ENCODE measurements around the gene CFAP74. TPM values are rescaled to one million over a fixed set of nuclear protein-coding genes. Genes with fewer than 3 reads are reported as not detected.

Gene CFAP74
- total and polyA plus RNA-seq, 2 of the 4 experiments (the other 2 are of a cell fraction), result not detected

GRCh38 chr1:2053217-2053616, 49.6 kb upstream of the CFAP74 start:
- no peaks in the 10 kb centered on the region for H3K36me3 ChIP-seq (ENCODE audit: control insufficient read depth, insufficient read depth, low read length)
- no peak for ATAC-seq (ENCODE audit: low read depth)
- H2BK20ac ChIP-seq (ENCODE audit: low read depth, low read length), result no peak overlapping the region
- CTCF ChIA-PET, result interaction anchor here (1.5 kb wide), 1 partner anchor 8 kb away, joined by 4 read pairs; no protein-coding TSS in a partner anchor
- in situ Hi-C loops (cut with MboI; ENCODE audit: low sequenced_read_pairs), result no loop called here
- no peak overlapping the region for H3K9ac ChIP-seq (ENCODE audit: low read depth, low read length)
- intact Hi-C loops (cut with micrococcal nuclease), result no loop called here
- no peak overlapping the region for H2AK5ac ChIP-seq (ENCODE audit: low read depth, low read length)
- no peak overlapping the region for H3K4me3 ChIP-seq (ENCODE audit: insufficient read depth, low read depth, low read length)
- no peaks in the 10 kb centered on the region for H4K20me1 ChIP-seq (ENCODE audit: insufficient read depth, low read length)
- H2BK5ac ChIP-seq (ENCODE audit: low read depth, low read length, poor library complexity, severe bottlenecking), result no peak overlapping the region
- H2AK9ac ChIP-seq (replicated peaks; ENCODE audit: low read depth, low read length, poor library complexity), result no peak overlapping the region
- no peak overlapping the region for H2BK15ac ChIP-seq (ENCODE audit: low read depth, low read length)
- dilution Hi-C loops (cut with HindIII; ENCODE audit: low sequenced_read_pairs, unreplicated experiment), result no loop called here
- no peak overlapping the region for H3K4me2 ChIP-seq (ENCODE audit: low read depth, low read length)
- H3K18ac ChIP-seq (ENCODE audit: low read depth, low read length), result no peak overlapping the region
- WGBS, 2 experiments (ENCODE audit: extremely low coverage in 2 of 2, insufficient read length in 1 of 2), result 66% methylated on average over 5 of the region's 17 CpGs; no CpG with 5 or more reads in 1 of the 2 experiments
- DNase-seq, result no peak
- H4K8ac ChIP-seq (ENCODE audit: low read depth in 2 of 2, low read length in 2 of 2), result no peak overlapping the region
- peaks cover 44% of the 10 kb centered on the region for H3K27me3 ChIP-seq (ENCODE audit: control insufficient read depth, insufficient read depth, low read length)
- no peak overlapping the region for H3K4ac ChIP-seq (ENCODE audit: low read depth, low read length)
- H2AFZ ChIP-seq (replicated peaks; ENCODE audit: low read length, poor library complexity), result no peak overlapping the region
- H3K23ac ChIP-seq (ENCODE audit: low read depth, low read length), result no peak overlapping the region
- no peak for TF ChIP-seq MAZ (IDR thresholded peaks at IDR 0.05; ENCODE audit: borderline replicate concordance, low read depth, low read length)
- no peak for TF ChIP-seq CHD1 (IDR thresholded peaks at IDR 0.05; ENCODE audit: low read depth, low read length)
- TF ChIP-seq ELK1 (IDR thresholded peaks at IDR 0.05; ENCODE audit: borderline replicate concordance, low read depth, low read length), result no peak
- H2BK120ac ChIP-seq (ENCODE audit: low read depth, low read length), result no peak overlapping the region
- no peak overlapping the region for H3K56ac ChIP-seq (ENCODE audit: extremely low read depth, insufficient read depth, low read length)
- no peak overlapping the region for H3K27ac ChIP-seq (ENCODE audit: insufficient read depth, low read length)
- H3K79me1 ChIP-seq (ENCODE audit: low read depth in 1 of 2, low read length in 2 of 2), result no peaks in the 10 kb centered on the region
- H3K9me1 ChIP-seq (ENCODE audit: insufficient read depth, low read length), result no peaks in the 10 kb centered on the region
- H3K4me1 ChIP-seq (ENCODE audit: control insufficient read depth, insufficient read depth, low read length), result no peaks in the 10 kb centered on the region
- no peak overlapping the region for H3K14ac ChIP-seq (replicated peaks; ENCODE audit: low read depth, low read length)
- no TSS peak for BruUV-seq (replicated peaks)
- no peak overlapping the region for H4K91ac ChIP-seq (ENCODE audit: insufficient read depth, low read depth, low read length)
- no peak overlapping the region for H4K5ac ChIP-seq (ENCODE audit: low read depth, low read length)
- POLR2A ChIA-PET (ENCODE audit: unreplicated experiment), result no interaction called here
- no peaks in the 10 kb centered on the region; the same call in 1 of the 2 replicates for H3K9me3 ChIP-seq (ENCODE audit: control insufficient read depth, insufficient read depth, low read length)
